Osteoblast (primary cell): ENCODE measurements around the gene EXOC3L1. TPM values are rescaled to one million over a fixed set of nuclear protein-coding genes. Genes with fewer than 3 reads are reported as not detected.

Experiments
- DNase-seq: peaks from one replicate; pipeline ENCODE4 v3.0.0; 2011; ENCODE audit warnings: low spot score, mixed read lengths; ENCODE audit not compliant: insufficient read length; ENCODE audit errors: missing footprints
- H2AFZ ChIP-seq: 2 replicates; pipeline ENCODE4 v1.6.0; 2011; ENCODE audit warnings: mild to moderate bottlenecking, low read length
- H3K27ac ChIP-seq: 2 replicates; pipeline ENCODE4 v1.5.1; 2011; ENCODE audit warnings: mild to moderate bottlenecking, low read depth, low read length, moderate library complexity
- H3K27me3 ChIP-seq: 2 replicates; pipeline ENCODE4 v1.6.0; 2012; ENCODE audit warnings: mild to moderate bottlenecking, control low read depth, inconsistent platforms, low read length, moderate library complexity; ENCODE audit not compliant: insufficient read depth
- H3K36me3 ChIP-seq: 2 replicates; pipeline ENCODE4 v1.5.1; 2011; ENCODE audit warnings: mild to moderate bottlenecking, low read length, control low read depth, moderate library complexity; ENCODE audit not compliant: insufficient read depth
- H3K4me1 ChIP-seq: 2 replicates; pipeline ENCODE4 v1.5.1; 2011; ENCODE audit warnings: mild to moderate bottlenecking, low read length, control low read depth, moderate library complexity; ENCODE audit not compliant: insufficient read depth
- H3K4me2 ChIP-seq: 2 replicates; pipeline ENCODE4 v1.6.0; 2011; ENCODE audit warnings: mild to moderate bottlenecking, low read length; ENCODE audit not compliant: insufficient read depth
- H3K4me3 ChIP-seq: fragments of 200-600 bp; sonication (generic); 3 replicates; pipeline ENCODE4 v1.5.1; 2012; ENCODE audit warnings: mild to moderate bottlenecking, low read length, inconsistent platforms; ENCODE audit not compliant: insufficient read depth
- H3K79me2 ChIP-seq: 2 replicates; pipeline ENCODE4 v1.6.0; 2012; ENCODE audit warnings: mild to moderate bottlenecking, low read length, control low read depth, inconsistent platforms; ENCODE audit not compliant: insufficient read depth
- H3K9me3 ChIP-seq: 2 replicates; pipeline ENCODE4 v1.5.1; 2011; ENCODE audit warnings: low read depth, low read length, control low read depth
- H4K20me1 ChIP-seq: 2 replicates; pipeline ENCODE4 v1.6.0; 2012; ENCODE audit warnings: mild to moderate bottlenecking, low read length, control low read depth; ENCODE audit not compliant: insufficient read depth
- CTCF ChIP-seq: IDR thresholded peaks from 2 replicates; pipeline ENCODE4 v1.5.1; 2011; ENCODE audit warnings: mild to moderate bottlenecking, low read depth, low read length, moderate library complexity; ENCODE audit errors: extremely low read depth
- total RNA-seq: library from RNA; depleted of rRNA; stranded (reverse); fragments of >200 nt; gene quantifications from 2 replicates; pipeline ENCODE4 v1.2.3, GENCODE V29; 2012

Gene EXOC3L1
- total RNA-seq, 1 donor: not detected

GRCh38 chr16:67191411-67191994, 1.6 kb upstream of the EXOC3L1 start:
- TF ChIP-seq CTCF: no peak
- H3K4me2 ChIP-seq: peak overlapping the region; percentile 65
- peak overlapping the region; percentile 7 for H2AFZ ChIP-seq
- H3K4me1 ChIP-seq: peaks cover 36% of the 10 kb centered on the region
- H3K36me3 ChIP-seq: peaks cover 32% of the 10 kb centered on the region
- H3K27ac ChIP-seq: no peak overlapping the region
- H3K79me2 ChIP-seq: peaks cover 39% of the 10 kb centered on the region
- peaks cover 30% of the 10 kb centered on the region for H4K20me1 ChIP-seq
- no peak for DNase-seq
- H3K9me3 ChIP-seq: no peaks in the 10 kb centered on the region
- H3K4me3 ChIP-seq: peak overlapping the region; percentile 88
- no peaks in the 10 kb centered on the region for H3K27me3 ChIP-seq

GRCh38 chr16:67190448-67191399, 788 bp upstream of the EXOC3L1 start:
- DNase-seq: no peak
- Histone ChIP-seq H3K4me1 (peaks cover 43% of the 10 kb centered on the region), H3K4me2 (no peak overlapping the region)

GRCh38 chr16:67188798-67189197, 1.1 kb downstream of the EXOC3L1 start:
- Histone ChIP-seq H3K9me3 (no peaks in the 10 kb centered on the region), H3K4me2 (no peak overlapping the region)

More at GRCh38 chr16:67190448-67191399, 788 bp upstream of the EXOC3L1 start:
- peaks cover 29% of the 10 kb centered on the region for H4K20me1 ChIP-seq
- TF ChIP-seq CTCF: no peak
- no peak overlapping the region for H2AFZ ChIP-seq
- H3K9me3 ChIP-seq: no peaks in the 10 kb centered on the region
- peaks cover 37% of the 10 kb centered on the region for H3K79me2 ChIP-seq
- no peaks in the 10 kb centered on the region for H3K27me3 ChIP-seq
- no peak overlapping the region for H3K27ac ChIP-seq
- no peak overlapping the region for H3K4me3 ChIP-seq
- peaks cover 24% of the 10 kb centered on the region for H3K36me3 ChIP-seq

More at GRCh38 chr16:67188798-67189197, 1.1 kb downstream of the EXOC3L1 start:
- Histone ChIP-seq H4K20me1 (peaks cover 18% of the 10 kb centered on the region), H3K4me1 (peaks cover 48% of the 10 kb centered on the region), H3K79me2 (peaks cover 18% of the 10 kb centered on the region), H3K36me3 (peaks cover 5% of the 10 kb centered on the region), H3K27ac (no peak overlapping the region), H3K4me3 (no peak overlapping the region), H3K27me3 (no peaks in the 10 kb centered on the region), H2AFZ (no peak overlapping the region)
- no peak for DNase-seq
- TF ChIP-seq CTCF: no peak
